RKO (cell line): Measurements from ENCODE around the gene SLC44A5.

ENCODE experiments used
- DNase-seq: peaks from one replicate; pipeline ENCODE4 v3.0.0-alpha.2; 2016; ENCODE audit warnings: low spot score

SLC44A5 gene

DNA sequence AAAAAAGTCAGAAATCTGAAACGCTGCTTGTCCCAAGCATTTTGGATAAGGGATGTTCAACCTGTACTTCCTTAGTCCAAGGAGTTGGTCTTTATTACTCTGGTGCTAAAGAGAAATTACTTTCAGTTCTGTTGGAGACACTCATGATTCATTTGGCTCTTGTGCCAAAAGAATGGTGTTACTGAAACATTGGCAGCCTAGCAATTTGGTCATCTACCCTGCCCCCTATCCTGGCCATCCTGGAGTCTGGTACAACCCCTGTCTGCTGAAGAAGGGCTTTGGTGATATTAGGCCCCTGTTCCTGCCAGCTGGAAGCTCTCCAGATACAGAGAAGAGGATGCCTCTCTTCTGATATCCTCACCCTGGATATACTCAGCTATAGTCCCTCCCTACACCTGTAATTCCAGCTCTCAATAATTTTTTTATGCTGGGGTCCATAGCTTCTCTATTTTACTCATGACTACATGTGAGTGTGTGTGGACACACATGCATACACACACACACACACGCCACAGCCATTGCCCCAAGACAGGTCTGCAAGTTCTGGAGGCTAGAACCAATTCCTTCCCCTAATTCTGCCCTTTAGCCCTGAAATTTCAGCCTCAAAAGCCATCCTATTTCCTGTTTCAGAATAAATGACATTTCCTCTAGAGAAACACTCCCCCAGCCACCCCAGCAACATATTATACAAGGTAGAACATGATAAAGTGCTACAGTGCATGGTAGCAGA is 436.7 kb downstream of the SLC44A5 start:
- DNase-seq, result no peak

- DNase-seq, result no peak
Observed at GRCh38 chr1:75172556-75172955, 438.4 kb downstream of the SLC44A5 start.

- no peak for DNase-seq
Observed at GRCh38 chr1:75171876-75172275, 439.0 kb downstream of the SLC44A5 start.

DNA sequence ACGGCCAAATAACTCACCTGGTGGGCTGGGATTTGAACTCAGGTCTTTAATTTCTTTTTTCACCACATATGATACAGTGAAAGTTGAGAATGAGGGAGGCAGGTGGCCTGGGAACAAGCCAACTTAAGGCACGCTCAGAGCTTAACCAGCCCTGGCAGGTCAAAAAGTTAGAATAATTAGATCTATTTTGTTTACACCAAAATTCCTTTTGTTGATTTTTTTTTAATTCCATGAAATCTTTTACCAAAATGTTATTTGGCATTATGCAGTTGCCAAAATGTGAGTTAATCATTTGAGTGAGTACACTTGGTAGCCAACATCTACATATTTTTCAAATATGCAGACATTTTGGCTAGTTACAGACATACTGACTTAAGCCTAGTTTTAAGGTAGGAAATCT is 439.9 kb downstream of the SLC44A5 start:
- DNase-seq, result no peak

- DNase-seq, result no peak
Observed at GRCh38 chr1:75170011-75170410, 440.9 kb downstream of the SLC44A5 start.

GRCh38 chr1:75166821-75167220 is 444.1 kb downstream of the SLC44A5 start:
- DNase-seq, result no peak

DNA sequence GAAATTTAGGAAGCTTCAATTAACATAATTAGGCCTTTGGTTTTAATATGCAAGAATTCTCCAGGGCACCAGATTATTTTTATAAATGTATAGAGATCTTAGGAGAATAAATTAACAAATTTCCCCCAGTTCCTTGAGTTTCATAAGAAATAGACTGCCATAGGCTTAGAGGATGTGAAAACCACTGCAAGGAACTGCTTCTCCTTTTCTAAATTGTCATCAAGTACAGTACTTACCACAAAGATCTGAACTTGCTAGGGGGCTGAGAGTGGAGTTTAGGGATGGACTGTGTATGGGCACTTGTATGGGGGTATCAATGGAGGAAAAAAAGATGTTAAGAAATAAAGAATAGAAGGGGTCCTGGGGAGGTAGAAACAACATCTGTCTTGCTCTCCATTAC is 445.6 kb downstream of the SLC44A5 start:
- no peak for DNase-seq

DNA sequence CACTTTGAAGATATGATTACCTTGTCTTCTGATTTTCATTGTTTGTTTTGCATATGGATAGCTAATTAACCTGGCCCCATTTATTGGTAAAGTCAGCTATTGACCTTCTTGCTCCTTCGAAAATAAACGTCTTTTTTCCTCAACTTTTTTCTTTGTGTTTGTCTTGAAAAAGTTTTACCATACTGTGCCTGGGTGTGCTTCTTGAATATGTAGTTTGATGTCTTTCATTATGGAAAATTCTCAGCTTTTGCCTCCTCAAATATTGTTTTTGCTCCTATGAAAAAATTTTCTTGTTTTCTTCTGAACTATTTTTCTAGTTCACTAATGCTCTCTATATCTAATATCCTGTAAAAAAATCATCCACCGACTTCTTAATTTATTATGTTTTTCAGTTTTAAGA is 451.8 kb downstream of the SLC44A5 start:
- no peak for DNase-seq
